Urinary bladder (tissue), 4 donors: ENCODE measurements around the gene CORO1C. TPM values are rescaled to one million over a fixed set of nuclear protein-coding genes. Genes with fewer than 3 reads are reported as not detected.
A peak's percentile ranks its signal among the peaks of the same experiment; 100 is the strongest.

Source experiments
- DNase-seq: peaks from one replicate; pipeline ENCODE4 v3.0.0-alpha.2; 2015; ENCODE audit errors: extremely low spot score
- H3K27ac ChIP-seq: one replicate; pipeline ENCODE4 v1.5.1; 2013; ENCODE audit warnings: low read depth, mild to moderate bottlenecking, moderate library complexity
- H3K36me3 ChIP-seq: one replicate; pipeline ENCODE4 v1.6.1; 2013; ENCODE audit warnings: mild to moderate bottlenecking, moderate library complexity; ENCODE audit not compliant: insufficient read depth
- H3K4me1 ChIP-seq: one replicate; pipeline ENCODE4 v1.6.1; 2013; ENCODE audit warnings: mild to moderate bottlenecking, moderate library complexity; ENCODE audit not compliant: insufficient read depth
- H3K4me3 ChIP-seq: one replicate; pipeline ENCODE4 v1.5.1; 2013; ENCODE audit warnings: low read depth, low read length
- WGBS: extraction: QIAGEN DNeasy Blood & Tissue Kit; methylation state at CpG from one replicate; pipeline ENCODE4 v1.1.7; 2013; 5-methylcytosine and 5-hydroxymethylcytosine counted together
- polyA plus RNA-seq: library from polyadenylated mRNA; stranded (reverse); fragments of 200-250 nt; gene quantifications from one replicate; pipeline ENCODE4 v1.2.3, GENCODE V29; 2013
- total RNA-seq: library from RNA; depleted of rRNA; stranded (reverse); fragments of >200 nt; gene quantifications from one replicate; pipeline ENCODE4 v1.2.3, GENCODE V29; 2014
- donor health status: healthy with polysubstance abuse.
- donor health status: healthy.

The CORO1C gene
- total and polyA plus RNA-seq, 2 donors = 149 to 213 TPM

GRCh38 chr12:108612788-108613282 lies 118.5 kb downstream of the CORO1C start:
- H3K4me3 ChIP-seq = no peak overlapping the region
- WGBS = 74% methylated on average over 8 of the region's 8 CpGs
- no peak overlapping the region for H3K27ac ChIP-seq
- no peak for DNase-seq
- no peaks in the 10 kb centered on the region for H3K36me3 ChIP-seq
- H3K4me1 ChIP-seq = no peaks in the 10 kb centered on the region

- Histone ChIP-seq H3K4me3 (no peak overlapping the region), H3K36me3 (no peaks in the 10 kb centered on the region), H3K4me1 (no peaks in the 10 kb centered on the region), H3K27ac (no peak overlapping the region)
- WGBS = 65% methylated on average over 5 of the region's 5 CpGs
- DNase-seq = no peak
These were observed 119.4 kb downstream of the CORO1C start for GRCh38 chr12:108611884-108612415.

GRCh38 chr12:108610856-108611605 lies 120.3 kb downstream of the CORO1C start:
- DNase-seq = no peak
- Histone ChIP-seq H3K36me3 (no peaks in the 10 kb centered on the region), H3K27ac (no peak overlapping the region), H3K4me3 (no peak overlapping the region), H3K4me1 (no peaks in the 10 kb centered on the region)
- WGBS = 80% methylated on average over 15 of the region's 15 CpGs

DNA sequence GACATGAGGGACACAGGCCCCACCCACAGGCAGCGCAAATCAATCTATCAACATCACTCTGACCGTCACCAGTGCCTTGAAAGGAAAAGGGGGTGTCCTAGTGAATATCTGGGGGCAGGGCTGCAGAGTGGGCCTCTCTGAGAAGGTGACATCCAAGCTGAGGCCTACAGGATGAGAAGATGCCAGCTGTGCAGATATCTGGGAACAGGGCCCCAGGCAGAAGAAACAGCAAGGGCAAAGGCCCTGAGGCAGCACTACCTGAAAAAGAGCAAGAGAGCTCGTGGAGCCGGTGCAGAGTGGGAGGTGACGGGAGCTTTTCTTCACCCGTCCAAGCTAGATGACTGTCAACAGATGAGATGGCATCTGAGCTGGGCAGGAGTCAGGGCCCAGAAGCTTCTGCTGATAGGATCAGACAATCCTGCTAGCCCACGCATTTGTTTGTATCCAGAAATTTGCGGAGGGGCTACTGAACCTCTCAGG lies 120.9 kb downstream of the CORO1C start:
- H3K4me3 ChIP-seq = no peak overlapping the region
- 88% methylated on average over 8 of the region's 8 CpGs for WGBS
- H3K27ac ChIP-seq = no peak overlapping the region
- H3K36me3 ChIP-seq = no peaks in the 10 kb centered on the region
- H3K4me1 ChIP-seq = no peaks in the 10 kb centered on the region
- no peak for DNase-seq

DNA sequence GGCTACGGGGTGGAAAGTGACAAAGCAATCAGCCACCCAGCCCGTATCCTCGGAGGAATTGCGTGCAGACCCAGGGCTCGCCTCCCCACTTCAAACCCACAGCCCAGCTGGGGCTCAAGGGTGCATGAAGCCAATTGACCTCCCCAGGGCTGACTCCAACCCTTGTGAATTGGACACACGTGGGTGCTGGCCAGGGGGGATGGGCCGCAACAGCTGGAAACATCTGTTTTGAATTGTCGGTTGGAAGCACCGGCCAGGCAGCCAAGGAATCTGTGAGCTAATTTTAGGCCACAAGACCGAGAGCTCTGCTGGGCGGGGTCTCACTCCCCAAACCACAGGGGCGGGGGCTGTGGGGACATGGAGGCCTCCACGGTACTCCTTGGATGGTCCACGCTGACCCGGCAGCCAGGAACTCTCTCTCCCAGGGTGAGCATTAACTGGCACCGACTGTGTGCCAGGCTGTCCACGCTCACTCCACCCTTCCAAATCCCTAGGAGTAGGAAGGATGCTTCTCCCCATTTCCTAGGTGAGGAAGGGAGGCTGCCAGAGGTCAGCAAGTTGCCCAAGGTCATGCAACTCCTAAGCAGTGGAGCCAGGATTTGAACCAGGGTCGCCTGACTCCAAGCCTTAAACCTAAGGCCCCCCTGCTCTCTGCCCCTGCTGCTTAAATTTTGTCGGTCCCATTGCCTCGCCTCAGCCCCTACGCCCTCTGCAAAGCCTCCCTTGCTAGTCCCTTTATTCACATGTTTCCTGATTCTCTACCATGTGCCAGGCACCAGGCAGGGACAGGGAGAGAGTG lies 121.6 kb downstream of the CORO1C start:
- H3K27ac ChIP-seq = no peak overlapping the region
- no peaks in the 10 kb centered on the region for H3K4me1 ChIP-seq
- 34% methylated on average over 21 of the region's 21 CpGs for WGBS
- H3K36me3 ChIP-seq = no peaks in the 10 kb centered on the region
- no peak overlapping the region for H3K4me3 ChIP-seq
- DNase-seq = peak; percentile 80

GRCh38 chr12:108608616-108609015 lies 122.7 kb downstream of the CORO1C start:
- no peaks in the 10 kb centered on the region for H3K36me3 ChIP-seq
- H3K4me3 ChIP-seq = no peak overlapping the region
- H3K27ac ChIP-seq = no peak overlapping the region
- DNase-seq = no peak
- 85% methylated on average over 5 of the region's 5 CpGs for WGBS
- H3K4me1 ChIP-seq = no peaks in the 10 kb centered on the region

- no peak for DNase-seq
- Histone ChIP-seq H3K4me3 (no peak overlapping the region), H3K4me1 (no peaks in the 10 kb centered on the region), H3K27ac (no peak overlapping the region), H3K36me3 (no peaks in the 10 kb centered on the region)
- 91% methylated on average over 10 of the region's 10 CpGs for WGBS
These were observed 123.2 kb downstream of the CORO1C start for GRCh38 chr12:108607981-108608600.

DNA sequence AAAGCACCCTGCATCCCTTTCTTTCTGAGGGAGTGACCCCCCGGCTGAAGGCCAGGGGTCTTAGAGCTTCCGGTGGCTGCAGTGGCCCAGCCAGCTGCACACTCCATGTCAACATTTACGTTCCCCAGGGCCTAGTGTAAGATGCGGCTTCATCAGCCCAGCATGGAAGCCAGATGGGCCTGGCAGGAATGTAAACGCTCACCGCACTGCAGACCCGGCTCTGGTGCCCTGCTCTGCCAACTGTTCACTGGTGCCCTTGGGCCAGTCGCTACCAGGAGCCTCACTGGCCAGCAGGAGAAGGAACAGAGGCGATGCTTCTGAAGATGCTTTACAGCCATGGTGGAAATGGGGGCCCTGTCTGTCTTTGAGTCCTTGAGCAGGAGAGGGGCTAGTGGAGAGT lies 124.8 kb downstream of the CORO1C start:
- Histone ChIP-seq H3K4me1 (no peaks in the 10 kb centered on the region), H3K36me3 (no peaks in the 10 kb centered on the region), H3K27ac (no peak overlapping the region), H3K4me3 (no peak overlapping the region)
- DNase-seq = no peak
- WGBS = 63% methylated on average over 9 of the region's 9 CpGs

- Histone ChIP-seq H3K36me3 (no peaks in the 10 kb centered on the region), H3K27ac (no peak overlapping the region), H3K4me3 (no peak overlapping the region), H3K4me1 (no peaks in the 10 kb centered on the region)
- no peak for DNase-seq
- WGBS = 98% methylated on average over 4 of the region's 4 CpGs
These were observed 125.5 kb downstream of the CORO1C start for GRCh38 chr12:108605690-108606406.

GRCh38 chr12:108605000-108605689 lies 126.2 kb downstream of the CORO1C start:
- DNase-seq = no peak
- Histone ChIP-seq H3K4me1 (no peaks in the 10 kb centered on the region), H3K4me3 (no peak overlapping the region), H3K27ac (no peak overlapping the region), H3K36me3 (no peaks in the 10 kb centered on the region)
- WGBS = 69% methylated on average over 3 of the region's 3 CpGs

GRCh38 chr12:108604208-108604941 lies 126.9 kb downstream of the CORO1C start:
- Histone ChIP-seq H3K4me1 (no peaks in the 10 kb centered on the region), H3K27ac (no peak overlapping the region), H3K4me3 (no peak overlapping the region), H3K36me3 (no peaks in the 10 kb centered on the region)
- WGBS = 51% methylated on average over 14 of the region's 14 CpGs
- no peak for DNase-seq

- Histone ChIP-seq H3K4me1 (no peaks in the 10 kb centered on the region), H3K27ac (no peak overlapping the region), H3K36me3 (no peaks in the 10 kb centered on the region), H3K4me3 (no peak overlapping the region)
- WGBS = 85% methylated on average over 4 of the region's 4 CpGs
- no peak for DNase-seq
These were observed 127.6 kb downstream of the CORO1C start for GRCh38 chr12:108603743-108604142.
